ENCODE data around the gene FAM163B. TPM values are rescaled to one million over a fixed set of nuclear protein-coding genes. Genes with fewer than 3 reads are reported as not detected.
"Not testable (repeated sequence)": the region's sequence is repeated elsewhere in the genome, so short reads cannot be mapped to it uniquely, and the experiment has no call there.

Gene FAM163B
- total RNA-seq, 1 experiment from 2014 or later = not detected

DNA sequence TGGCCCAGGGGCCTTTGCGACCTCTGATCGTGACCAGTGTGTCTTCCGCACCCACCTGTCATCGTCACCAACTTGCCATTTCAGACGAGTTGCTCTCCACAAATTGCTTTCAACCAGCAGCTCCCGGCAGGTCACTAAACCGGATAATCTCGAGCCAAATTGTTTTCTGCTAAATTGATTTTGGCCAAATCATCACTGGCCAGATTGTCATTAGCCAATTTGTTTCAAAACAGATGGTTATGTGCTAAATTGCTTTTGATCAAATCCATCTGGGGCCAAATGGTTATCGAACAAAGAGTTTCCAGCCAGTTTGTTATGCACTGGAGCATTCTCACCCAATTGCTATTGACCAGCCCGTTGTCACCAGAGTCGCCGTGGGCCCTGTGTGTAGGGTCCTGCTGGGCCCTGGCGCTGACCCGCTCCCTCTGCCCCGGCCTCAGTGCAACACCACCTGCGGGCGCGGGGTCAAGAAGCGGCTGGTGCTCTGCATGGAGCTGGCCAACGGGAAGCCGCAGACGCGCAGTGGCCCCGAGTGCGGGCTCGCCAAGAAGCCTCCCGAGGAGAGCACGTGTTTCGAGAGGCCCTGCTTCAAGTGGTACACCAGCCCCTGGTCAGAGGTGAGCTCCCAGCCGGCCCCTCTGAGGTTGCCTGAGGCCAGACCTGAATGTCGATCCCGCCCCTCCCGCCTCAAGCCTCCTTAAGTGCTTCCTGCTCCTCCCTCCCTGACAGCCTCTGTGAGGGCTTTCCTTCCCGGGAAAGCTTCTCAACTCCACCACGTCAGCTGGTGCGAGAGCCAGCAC, 39.1 kb downstream of the FAM163B start:
- DNase-seq (ENCODE audit: low read depth) = no peak

DNA sequence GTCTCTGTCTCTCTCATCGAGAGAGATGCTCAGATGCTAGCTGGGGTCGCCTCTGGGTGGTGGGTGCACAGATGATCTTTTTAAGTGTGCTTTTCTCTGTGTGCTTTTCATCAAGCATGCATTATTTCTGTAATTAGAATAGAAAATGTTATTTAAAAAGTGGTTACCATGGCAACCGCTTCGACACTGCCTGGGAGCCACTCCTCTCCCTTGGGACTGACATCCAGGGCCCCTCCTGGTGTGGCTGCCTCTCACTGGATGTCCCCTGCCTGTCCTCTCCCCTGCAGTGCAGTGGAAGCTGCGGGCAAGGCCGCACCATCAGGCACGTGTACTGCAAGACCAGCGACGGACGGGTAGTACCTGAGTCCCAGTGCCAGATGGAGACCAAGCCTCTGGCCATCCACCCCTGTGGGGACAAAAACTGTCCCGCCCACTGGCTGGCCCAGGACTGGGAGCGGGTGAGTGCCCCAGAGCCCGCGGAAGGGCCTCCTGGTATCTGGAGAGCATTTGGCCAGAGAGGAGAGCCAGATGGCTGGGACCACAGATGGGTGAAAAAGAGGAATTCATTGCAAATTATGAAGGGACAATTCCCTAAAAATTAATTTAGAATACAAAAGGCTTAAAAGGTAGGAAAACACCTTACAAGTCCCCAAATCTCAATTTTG, 39.9 kb downstream of the FAM163B start:
- no peak for DNase-seq (ENCODE audit: low read depth)

DNA sequence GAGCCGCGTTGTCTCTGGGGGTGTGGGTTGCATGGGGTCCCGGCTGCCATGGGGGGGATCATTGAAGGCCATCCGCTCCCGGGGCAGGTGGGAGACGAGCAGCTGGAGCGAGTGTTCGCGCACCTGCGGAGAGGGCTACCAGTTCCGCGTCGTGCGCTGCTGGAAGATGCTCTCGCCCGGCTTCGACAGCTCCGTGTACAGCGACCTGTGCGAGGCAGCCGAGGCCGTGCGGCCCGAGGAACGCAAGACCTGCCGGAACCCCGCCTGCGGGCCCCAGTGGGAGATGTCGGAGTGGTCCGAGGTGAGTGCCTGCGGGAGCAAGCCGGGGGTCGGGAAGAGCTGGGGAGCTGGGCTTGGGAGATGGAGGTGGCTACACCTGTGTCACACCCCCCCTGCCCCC, 41.0 kb downstream of the FAM163B start:
- DNase-seq (ENCODE audit: low read depth) = no peak

DNA sequence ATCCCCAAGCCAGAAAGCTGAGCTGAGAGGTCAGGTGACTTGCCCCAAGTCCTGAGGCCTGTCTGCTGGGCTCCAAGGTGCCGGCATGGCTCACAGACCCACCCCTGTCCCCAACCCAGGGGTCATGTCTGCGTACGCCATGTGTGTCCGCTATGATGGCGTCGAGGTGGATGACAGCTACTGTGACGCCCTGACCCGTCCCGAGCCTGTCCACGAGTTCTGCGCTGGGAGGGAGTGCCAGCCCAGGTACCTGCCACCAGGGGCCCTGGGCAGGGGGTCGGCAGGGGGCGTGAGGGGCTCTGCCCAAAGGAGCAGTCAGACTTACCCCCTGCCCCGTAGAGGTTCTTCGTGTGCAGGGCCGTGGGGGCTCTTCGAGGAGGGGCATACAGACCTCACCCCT, 42.4 kb downstream of the FAM163B start:
- DNase-seq (ENCODE audit: low read depth) = no peak

DNA sequence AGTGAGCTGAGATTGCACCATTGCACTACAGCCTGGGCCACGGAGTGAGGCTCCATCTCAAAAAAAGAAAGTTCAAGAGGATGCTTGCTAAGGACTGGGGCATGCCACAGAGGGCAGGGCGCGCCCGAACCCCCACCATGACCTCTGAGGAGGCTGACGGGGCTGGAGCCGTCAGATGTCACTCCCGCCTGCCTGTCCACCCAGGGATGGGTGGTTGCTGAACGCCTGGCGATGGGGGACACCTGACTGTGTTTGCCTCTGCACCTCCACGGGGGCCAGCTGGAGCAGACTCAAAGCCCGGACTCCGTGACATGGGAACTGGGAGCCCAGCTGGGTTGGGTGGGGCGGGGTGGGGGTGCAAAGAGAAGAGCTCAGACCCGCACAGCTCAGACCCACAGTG, 42.8 kb downstream of the FAM163B start:
- DNase-seq (ENCODE audit: low read depth) = no peak

DNA sequence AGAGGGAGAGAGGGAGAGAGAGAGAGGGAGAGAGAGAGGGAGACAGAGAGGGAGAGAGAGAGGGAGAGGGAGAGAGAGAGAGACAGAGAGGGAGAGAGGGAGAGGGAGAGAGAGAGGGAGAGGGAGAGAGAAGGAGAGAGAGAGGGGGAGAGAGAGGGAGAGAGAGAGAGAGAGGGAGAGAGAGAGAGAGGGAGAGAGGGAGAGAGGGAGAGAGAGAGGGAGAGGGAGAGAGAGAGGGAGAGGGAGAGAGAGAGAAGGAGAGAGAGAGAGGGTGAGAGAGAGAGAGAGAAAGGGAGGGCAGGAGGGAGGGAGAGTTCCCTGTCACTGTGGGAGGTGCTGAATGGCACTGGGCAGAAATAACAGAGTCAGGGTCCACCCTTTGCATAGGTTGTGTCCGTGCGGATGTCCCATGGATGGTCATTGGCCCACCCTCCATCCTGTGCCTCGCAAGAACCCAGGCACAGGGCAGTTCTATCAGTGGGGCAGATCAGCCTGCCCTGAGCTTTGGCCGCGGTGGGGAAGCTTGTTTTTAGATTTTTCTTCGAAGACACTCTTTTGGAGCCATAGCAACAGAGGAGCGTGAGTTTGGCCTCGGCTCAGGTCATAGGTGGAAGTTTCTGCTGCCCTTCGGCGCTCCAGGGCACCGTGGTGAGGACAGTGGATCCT, 44.6 kb downstream of the FAM163B start:
- DNase-seq (ENCODE audit: low read depth) = no peak

DNA sequence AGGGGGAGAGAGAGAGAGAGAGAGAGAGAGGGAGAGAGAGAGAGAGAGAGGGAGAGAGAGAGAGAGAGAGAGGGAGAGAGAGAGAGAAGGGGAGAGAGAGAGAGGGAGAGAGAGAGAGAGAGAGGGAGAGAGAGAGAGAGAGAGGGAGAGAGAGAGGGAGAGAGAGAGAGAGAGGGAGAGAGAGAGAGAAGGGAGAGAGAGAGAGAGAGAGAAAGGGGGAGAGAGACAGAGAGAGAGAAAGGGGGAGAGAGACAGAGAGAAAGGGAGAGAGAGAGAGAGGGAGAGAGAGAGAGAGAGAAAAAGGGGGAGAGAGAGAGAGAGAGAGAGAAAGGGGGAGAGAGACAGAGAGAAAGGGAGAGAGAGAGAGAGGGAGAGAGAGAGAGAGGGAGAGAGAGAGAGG, 45.4 kb downstream of the FAM163B start:
- not testable (repeated sequence) for DNase-seq (ENCODE audit: low read depth)

DNA sequence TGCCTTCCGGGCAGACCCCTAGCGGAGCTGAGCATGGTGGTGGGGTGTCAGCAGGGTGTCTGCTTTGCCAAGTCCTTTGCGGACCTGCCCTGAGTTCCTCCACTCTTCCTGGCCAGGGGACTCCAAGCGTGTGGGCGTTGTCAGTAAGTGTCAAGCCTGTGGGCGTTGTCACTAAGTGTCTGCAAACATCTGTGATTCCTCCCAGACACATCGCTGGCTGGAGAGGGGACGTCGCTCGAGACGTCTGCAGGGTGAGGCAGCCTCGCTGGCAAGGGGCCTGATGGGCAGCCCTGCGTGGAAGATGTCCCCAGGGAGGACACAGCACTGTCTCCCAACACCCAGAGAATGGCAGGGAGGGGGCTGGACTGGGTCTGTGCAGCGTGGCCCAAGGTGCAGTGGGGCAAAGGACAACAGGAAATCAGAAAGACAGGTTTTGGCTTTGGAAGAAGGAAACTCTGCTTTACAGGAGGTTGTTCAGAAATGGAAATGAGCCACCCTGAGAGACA, 45.8 kb downstream of the FAM163B start:
- DNase-seq (ENCODE audit: low read depth) = peak; percentile 41

DNA sequence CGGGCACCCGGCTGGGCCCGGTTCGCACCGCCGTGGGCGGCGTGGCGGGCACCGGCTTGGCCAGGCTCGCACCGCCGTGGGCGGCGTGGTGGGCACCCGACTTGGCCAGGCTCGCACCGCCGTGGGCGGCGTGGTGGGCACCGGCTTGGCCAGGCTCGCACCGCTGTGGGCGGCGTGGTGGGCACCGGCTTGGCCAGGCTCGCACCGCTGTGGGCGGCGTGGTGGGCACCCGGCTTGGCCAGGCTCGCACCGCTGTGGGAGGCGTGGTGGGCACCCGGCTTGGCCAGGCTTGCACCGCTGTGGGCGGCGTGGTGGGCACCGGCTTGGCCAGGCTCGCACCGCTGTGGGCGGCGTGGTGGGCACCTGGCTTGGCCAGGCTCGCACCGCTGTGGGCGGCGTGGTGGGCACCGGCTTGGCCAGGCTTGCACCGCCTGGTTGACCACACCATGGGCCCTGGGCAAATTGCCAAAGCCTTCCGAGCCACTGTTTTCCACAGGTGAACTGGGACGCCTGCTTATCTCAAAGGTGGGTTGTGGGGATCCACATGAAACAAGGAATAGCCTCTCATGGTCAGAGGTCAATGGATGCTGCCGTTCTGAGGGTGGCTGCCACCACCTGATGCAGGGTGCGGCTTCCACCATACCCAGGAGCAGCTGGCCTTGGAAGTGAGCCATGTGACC, 46.4 kb downstream of the FAM163B start:
- no peak for DNase-seq (ENCODE audit: low read depth)

DNA sequence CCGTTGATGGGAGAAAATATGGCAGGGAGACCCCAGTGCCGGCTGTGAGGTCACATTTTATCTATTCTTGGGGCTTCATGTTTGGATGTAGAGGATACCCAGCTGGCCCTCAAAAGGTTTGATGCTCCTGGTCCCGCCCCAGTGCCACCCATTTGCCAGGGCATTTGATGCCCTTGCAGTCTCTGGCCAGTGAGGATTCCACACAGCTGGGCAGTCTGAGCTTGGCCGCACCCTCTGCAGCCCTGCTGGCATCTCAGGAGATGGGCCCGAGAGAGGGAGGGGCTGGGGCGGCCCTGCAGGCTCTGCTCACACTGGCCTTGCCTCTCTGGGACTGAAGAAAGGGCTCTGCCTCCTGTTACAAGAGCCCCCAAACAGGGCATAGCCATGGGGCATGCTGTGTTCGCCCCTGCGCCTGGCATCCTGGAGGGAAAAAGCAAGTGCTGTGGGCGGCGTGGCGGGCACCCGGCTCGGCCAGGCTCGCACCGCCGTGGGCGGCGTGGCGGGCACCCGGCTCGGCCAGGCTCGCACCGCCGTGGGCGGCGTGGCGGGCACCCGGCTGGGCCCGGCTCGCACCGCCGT, 47.1 kb downstream of the FAM163B start:
- no peak for DNase-seq (ENCODE audit: low read depth)

DNA sequence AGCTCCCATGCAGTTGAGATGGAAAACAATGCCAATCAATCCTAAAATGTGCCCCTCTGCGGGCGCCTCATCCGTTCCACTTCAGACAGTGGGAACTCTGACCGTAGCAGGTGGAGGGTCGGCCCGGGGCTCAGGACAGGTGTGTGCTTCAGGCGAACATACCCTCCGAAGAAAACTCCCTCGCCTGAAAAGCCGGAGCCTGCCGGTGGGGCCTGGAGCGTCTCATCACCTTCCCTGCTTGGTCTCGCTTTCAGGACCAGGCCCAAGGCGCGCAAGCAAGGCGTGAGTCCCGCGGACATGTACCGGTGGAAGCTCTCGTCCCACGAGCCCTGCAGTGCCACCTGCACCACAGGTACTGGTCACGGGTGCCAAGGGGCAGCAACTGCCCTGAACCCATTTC, 48.2 kb downstream of the FAM163B start:
- DNase-seq (ENCODE audit: low read depth) = no peak

DNA sequence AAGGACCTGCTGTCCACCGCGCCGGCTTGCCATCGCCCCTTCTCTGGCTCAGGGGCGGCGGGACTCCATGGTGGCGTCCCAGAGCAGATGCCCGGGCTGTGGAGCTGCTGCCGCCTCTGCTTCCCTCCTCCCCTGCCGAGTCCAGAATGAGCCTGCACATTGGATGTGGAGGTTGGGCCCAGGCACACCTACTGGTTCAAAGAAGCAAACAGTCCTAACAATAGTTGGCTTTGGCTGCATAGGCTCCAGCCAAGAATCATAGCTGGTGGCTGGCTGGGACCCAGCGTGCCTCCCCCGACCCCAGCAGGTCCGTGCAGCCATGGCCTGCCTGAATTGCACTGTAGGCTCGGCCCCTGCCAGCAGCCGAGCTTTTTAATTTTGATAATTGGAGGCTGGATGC, 48.9 kb downstream of the FAM163B start:
- DNase-seq (ENCODE audit: low read depth) = no peak

DNA sequence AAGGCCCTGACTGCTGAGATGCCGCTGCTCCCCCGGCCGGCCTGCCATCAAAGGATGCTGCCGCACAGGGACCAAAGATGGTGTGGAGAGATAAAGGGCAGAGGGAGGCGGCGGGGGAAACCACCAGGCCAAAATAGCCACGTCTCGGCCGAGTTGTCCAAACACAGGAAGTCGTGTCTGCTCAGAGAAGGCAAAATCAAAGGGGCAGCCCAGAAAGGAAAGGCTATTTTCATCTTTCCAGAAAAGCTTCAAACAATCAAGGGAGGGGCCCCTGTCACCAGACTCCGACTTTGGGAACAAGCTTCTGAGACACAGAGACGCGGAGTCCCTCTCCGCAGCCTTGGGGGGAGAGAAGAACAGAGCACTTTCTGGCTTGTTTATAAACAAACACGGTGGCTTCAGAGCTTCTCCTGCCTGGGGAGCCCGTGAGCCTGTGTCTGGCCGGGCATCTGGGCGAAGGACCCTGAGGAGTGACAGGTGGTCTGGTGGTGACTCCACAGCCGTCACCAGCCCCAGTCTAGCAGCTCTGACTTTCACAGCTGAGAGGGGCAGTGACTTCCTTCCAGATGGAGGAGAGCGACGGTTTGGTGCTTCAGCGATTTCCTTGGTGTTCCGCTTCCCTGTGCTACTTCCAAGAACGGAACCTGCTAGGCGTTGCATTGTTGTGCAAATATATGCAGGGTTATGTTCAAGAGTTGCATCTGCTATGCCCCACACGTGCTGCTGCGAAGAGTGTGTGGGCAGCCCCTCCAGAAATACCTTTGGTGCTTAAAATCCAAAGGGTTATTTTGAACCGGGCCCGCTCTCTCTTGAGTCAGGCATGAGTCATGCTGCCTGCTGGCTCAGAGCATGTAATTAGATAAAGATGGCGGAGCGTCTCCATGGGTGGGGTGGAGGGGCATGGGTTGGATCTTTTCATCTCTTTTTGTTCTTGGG, 50.7 kb downstream of the FAM163B start:
- DNase-seq (ENCODE audit: low read depth) = peak; percentile 88

DNA sequence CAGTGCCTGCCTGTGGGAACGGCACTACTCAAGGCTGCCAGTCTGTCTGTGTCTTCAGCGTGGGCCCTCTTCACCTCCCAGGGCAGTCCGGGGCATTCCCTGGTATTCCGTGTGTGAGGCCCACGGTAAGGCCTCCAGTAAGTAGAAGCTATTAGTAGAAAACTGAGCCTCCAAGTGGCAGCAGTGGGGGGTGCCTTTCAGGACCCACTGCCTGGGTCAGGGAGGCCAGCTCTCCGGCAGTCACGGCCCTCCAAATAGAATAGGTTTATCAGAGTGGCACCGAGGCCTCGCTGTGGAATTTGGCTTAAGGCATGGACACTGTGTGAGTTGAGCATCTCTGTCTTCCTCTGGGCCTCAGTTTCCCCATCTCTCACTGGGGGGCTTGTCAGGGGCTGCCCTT, 51.6 kb downstream of the FAM163B start:
- DNase-seq (ENCODE audit: low read depth) = no peak

DNA sequence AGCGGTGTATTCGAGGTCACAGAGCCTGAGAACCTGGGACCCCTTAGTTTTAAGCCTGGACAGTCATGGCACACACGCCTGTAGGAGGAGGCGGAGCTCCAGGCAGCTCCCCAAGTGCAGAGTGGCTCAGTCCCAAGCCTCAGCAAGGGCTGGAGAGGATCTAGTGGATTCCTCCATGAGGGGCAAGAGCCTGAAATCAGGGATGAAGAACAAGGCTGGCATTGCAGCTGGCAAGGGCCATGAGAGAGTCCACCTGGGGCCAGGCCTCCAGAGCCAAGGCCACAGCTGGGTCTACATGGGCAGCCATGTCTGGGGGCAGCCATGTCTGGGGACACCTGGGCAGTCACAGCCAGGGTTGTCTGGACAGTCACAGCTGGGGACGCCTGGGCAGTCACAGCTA, 52.8 kb downstream of the FAM163B start:
- DNase-seq (ENCODE audit: low read depth) = no peak

DNA sequence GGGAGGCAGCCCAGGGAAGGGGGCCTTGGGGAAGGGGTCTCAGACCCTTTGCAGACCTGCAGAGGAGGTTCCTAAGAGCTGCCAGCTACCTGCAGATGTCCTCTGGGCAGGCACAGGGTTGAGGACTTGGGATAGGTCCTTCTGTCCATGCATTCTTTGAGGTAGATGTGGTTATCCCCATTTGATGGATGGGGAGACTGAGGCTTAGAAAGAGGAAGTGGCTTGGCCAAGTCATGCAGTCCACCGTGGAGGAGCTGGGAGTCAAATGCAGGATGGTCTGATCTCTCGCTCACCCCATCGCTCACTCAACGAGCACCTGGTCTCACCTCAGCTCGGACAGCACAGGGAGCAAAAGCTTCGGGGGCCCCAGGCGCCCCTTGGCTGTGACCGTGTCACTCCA, 54.5 kb downstream of the FAM163B start:
- DNase-seq (ENCODE audit: low read depth) = no peak

DNA sequence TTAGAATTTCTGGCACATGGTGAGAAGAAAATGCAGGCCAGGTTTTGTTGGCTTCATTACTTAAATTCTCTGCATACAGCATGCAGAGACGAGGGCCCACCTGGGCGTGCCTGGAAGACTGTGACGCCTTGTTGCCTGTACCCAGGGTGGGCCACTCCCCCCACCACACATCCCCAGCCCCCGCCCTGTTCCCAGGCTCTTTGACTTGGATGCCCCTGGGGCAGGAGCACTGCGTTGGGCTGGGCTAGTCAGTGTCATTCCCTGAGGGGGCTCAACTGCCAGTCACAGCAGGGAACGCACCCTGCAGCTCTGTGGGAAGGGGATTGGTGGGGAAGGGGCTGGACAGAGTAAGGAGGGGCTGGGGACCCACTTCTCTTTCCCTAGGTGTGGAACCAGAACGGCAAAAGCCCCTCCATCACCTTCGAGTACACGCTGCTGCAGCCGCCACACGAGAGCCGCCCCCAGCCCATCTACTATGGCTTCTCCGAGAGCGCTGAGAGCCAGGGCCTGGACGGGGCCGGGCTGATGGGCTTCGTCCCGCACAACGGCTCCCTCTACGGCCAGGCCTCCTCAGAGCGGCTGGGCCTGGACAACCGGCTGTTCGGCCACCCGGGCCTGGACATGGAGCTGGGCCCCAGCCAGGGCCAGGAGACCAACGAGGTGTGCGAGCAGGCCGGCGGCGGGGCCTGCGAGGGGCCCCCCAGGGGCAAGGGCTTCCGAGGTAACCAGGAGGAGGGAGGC, 55.0 kb downstream of the FAM163B start:
- DNase-seq (ENCODE audit: low read depth) = no peak

DNA sequence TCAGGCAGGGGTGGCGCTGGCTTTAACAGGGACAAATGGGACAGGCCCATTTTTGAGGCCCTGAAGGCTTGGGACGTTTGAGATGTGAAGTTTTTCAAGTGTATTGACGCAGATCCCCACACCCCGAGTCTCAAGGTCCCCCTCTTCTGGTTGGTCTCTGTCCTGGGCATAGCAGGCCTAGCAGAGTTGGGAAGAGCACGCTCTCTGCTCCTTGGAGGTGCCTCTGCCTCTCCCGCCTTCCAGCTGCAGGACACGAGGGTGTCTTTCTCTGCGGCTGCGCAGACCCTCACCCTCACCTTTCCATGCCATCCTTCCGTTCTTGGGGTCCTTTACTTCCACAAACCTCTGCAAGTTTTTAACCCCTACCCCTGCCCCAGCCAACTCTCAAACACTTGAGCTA, 56.1 kb downstream of the FAM163B start:
- DNase-seq (ENCODE audit: low read depth) = no peak

DNA sequence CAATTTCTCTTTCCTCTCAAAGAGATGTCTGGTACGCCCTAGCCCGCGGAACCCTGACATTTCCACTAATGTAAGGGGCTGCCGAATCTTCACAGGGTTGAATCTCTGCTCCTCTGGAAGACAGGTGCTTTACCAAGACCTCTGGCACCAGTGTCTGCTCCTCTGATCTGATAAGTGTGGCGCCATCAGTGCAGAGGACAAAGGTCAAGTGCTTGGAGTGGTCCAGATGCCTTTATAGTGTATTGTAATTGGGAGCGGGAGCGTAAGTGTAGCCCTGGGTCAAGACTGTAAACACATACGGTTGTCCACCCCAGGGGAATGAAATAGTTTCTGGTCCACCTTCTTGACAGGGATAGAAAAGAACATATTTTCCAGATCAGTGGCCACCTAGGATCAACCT, 57.0 kb downstream of the FAM163B start:
- DNase-seq (ENCODE audit: low read depth) = no peak

DNA sequence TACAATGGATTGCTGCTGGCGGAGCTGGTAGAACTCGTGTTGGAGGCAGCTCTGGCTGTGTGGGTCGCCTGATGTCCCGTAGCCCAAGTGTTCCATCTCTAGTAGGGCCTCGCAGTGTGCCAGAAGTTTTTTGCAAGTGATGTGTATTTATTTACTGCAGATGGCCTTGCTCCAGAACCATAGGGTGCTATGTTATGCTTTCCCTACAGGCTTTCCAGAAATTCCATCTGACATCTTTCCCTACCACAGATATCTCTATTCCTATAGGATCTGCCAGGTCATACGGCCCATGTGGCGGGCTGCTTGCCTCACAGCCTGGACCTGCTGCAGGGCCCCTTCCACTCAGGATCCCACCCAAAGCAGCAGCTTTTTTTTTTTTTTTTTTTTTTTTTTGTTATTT, 57.7 kb downstream of the FAM163B start:
- no peak for DNase-seq (ENCODE audit: low read depth)
